T-helper 2 cell treated with Interferon-gamma antibody and Interleukin-4, amounts not matched to agents 5 μg/mL and 100 μg/mL, for 36 hours (primary cell): ENCODE data around the gene CHSY1.

ENCODE experiments used
- DNase-seq: peaks from one replicate; pipeline ENCODE4 v3.0.0; 2021; ENCODE audit warnings: low spot score
- H3K27ac Mint-ChIP-seq: one replicate; pipeline ENCODE4 v1.8.0; 2021; ENCODE audit warnings: mild to moderate bottlenecking, mixed read lengths
- H3K27me3 Mint-ChIP-seq: one replicate; pipeline ENCODE4 v1.8.0; 2021; ENCODE audit warnings: low read depth, mixed read lengths
- H3K36me3 Mint-ChIP-seq: one replicate; pipeline ENCODE4 v1.8.0; 2021; ENCODE audit warnings: low read depth, mixed read lengths
- H3K4me1 Mint-ChIP-seq: one replicate; pipeline ENCODE4 v1.8.0; 2021; ENCODE audit warnings: low read depth, mixed read lengths
- H3K4me3 Mint-ChIP-seq: one replicate; pipeline ENCODE4 v1.8.0; 2022; ENCODE audit warnings: mild to moderate bottlenecking, moderate library complexity, mixed read lengths
- H3K9me3 Mint-ChIP-seq: one replicate; pipeline ENCODE4 v1.8.0; 2021; ENCODE audit warnings: mixed read lengths

Gene CHSY1

DNA sequence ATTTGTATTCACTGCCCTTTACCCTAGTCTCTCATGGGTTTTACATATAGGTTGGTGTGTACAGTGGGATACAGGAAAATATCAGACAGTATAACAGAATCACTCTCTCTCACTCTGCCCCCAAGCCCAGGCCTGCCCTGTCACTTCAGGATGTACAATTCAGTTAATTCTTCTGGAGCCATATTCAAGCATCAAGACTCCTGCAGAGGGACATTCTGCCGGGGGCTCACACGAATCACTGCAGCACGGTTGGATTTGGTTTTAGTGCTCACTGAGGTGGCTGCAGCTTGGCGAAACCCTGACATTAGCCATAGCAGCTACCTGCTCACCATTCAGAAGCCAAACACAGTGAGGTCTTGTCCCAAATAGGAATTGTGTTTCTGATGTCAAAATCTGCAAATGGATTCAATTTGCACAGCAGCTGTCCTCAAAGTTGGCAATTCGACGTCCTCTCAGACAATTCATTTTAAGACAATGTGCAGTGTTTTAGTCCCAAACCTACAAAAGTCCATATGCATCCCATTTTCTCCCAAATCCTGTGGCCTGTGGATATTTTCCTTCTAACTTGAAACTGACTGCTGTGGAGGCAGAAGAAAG is 82.9 kb downstream of the CHSY1 start:
- H3K4me1 Mint-ChIP-seq, result peaks cover 29% of the 10 kb centered on the region
- peak overlapping the region; percentile 92 for H3K27ac Mint-ChIP-seq
- no peaks in the 10 kb centered on the region for H3K27me3 Mint-ChIP-seq
- no peak for DNase-seq
- H3K4me3 Mint-ChIP-seq, result peak overlapping the region; percentile 49
- peaks cover 28% of the 10 kb centered on the region for H3K9me3 Mint-ChIP-seq
- H3K36me3 Mint-ChIP-seq, result peaks cover 27% of the 10 kb centered on the region

DNA sequence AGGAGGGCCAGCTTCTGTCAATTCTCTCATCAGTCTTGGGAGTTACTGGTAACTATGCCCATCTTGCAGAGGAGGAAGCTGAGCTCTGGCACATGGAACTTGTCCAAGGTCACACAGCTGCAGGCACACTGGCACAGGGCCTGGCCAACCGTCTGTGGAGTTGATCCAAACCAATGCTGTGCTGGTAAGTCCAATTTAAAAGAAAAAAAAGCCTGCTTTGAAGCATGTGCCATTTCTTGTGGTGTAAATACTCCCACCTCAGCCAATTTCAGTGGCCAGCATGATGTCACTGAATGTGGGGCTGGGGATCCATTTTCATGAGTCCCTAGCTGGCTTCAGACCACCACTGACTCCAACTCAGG is 83.4 kb downstream of the CHSY1 start:
- peak overlapping the region; percentile 92 for H3K27ac Mint-ChIP-seq
- no peak for DNase-seq
- H3K4me1 Mint-ChIP-seq, result peaks cover 27% of the 10 kb centered on the region
- peaks cover 33% of the 10 kb centered on the region for H3K9me3 Mint-ChIP-seq
- peak overlapping the region; percentile 69 for H3K4me3 Mint-ChIP-seq
- H3K27me3 Mint-ChIP-seq, result no peaks in the 10 kb centered on the region
- H3K36me3 Mint-ChIP-seq, result peaks cover 25% of the 10 kb centered on the region

DNA sequence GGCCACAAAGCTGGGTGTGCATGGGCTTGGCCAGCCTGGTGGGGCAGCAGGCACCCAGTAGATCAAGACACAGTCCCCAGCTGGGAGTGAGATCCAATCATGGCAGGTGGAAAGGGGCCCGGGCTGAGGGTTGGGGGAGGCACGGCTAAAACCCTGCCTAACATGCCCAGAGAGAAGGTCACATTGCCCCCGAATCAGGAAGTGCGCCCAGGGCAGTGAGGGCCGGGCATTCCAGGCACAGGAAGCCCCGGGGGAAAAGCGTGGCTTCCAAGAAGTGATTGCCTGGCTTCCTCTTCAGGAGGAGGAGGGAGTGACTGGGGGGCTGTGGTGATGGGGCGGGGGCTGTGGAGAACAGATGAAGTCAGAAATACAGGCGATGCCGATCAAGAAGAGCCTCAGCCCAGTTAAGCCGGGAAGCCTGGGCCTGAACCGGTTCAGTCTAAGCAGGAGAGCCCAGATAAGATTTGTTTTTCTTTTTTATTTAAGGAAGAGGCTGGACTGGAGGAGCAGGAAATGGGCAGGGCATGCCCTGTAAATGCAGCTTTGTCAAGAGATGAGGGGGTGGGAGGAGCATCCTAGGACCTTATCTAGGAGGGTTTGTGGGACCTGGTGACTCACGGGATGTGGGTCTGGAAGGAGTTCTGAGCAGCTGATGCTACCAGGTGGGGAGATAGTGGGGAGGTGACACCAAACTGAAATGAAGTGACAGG is 83.9 kb downstream of the CHSY1 start:
- H3K4me1 Mint-ChIP-seq, result peaks cover 27% of the 10 kb centered on the region
- no peaks in the 10 kb centered on the region for H3K27me3 Mint-ChIP-seq
- H3K9me3 Mint-ChIP-seq, result peaks cover 34% of the 10 kb centered on the region
- peak overlapping the region; percentile 69 for H3K4me3 Mint-ChIP-seq
- H3K27ac Mint-ChIP-seq, result peak overlapping the region; percentile 92
- H3K36me3 Mint-ChIP-seq, result peaks cover 25% of the 10 kb centered on the region
- peak; percentile 87 for DNase-seq

DNA sequence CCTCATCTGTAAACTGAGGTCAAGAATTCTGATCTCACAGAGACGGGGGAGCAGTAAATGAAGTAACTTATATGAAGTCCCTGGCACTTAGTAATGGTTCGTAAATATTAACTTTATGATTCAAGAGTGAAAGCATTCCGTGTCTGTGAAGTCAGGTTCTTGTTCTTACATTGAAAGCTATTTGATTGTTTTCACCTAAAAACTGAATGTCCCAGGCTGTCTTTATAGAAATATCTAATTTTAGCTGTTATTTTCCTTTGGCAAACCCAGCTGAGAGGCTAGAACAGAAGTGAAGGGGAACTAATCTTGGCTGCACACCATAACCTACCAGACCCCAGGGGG is 84.5 kb downstream of the CHSY1 start:
- peaks cover 24% of the 10 kb centered on the region for H3K4me1 Mint-ChIP-seq
- DNase-seq, result no peak
- H3K27me3 Mint-ChIP-seq, result no peaks in the 10 kb centered on the region
- peaks cover 34% of the 10 kb centered on the region for H3K9me3 Mint-ChIP-seq
- peak overlapping the region; percentile 92 for H3K27ac Mint-ChIP-seq
- peaks cover 22% of the 10 kb centered on the region for H3K36me3 Mint-ChIP-seq
- H3K4me3 Mint-ChIP-seq, result peak overlapping the region; percentile 69

DNA sequence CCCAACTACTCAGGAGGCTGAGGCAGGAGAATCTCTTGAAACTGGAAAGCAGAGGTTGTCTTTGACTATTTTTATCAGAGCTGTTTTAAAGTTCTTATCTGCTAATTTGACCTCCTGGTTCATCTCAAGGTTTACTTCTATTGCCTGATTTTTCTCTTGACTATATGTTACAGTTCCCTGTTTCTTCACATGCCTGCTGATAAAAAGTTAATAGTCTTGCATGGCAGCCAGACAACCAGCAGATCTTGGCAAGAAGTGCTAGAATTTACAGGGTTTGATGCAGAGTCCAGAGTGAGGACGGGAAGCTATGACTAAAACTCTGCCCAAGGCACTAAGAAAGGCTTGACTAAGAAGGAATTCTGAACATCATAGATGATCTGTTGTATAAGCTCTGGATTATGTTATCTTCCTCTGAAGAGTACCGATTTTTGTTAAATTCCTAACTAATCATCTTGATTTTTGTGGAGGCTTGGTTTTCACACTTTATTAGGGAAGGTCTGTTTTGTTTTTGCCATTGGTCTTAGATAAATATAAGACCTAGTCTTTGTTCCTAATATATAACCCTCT is 85.9 kb downstream of the CHSY1 start:
- Mint-ChIP-seq H3K27me3 (no peaks in the 10 kb centered on the region), H3K4me1 (peaks cover 33% of the 10 kb centered on the region), H3K9me3 (peaks cover 34% of the 10 kb centered on the region), H3K36me3 (peaks cover 22% of the 10 kb centered on the region), H3K27ac (no peak overlapping the region), H3K4me3 (no peak overlapping the region)
- DNase-seq, result no peak

DNA sequence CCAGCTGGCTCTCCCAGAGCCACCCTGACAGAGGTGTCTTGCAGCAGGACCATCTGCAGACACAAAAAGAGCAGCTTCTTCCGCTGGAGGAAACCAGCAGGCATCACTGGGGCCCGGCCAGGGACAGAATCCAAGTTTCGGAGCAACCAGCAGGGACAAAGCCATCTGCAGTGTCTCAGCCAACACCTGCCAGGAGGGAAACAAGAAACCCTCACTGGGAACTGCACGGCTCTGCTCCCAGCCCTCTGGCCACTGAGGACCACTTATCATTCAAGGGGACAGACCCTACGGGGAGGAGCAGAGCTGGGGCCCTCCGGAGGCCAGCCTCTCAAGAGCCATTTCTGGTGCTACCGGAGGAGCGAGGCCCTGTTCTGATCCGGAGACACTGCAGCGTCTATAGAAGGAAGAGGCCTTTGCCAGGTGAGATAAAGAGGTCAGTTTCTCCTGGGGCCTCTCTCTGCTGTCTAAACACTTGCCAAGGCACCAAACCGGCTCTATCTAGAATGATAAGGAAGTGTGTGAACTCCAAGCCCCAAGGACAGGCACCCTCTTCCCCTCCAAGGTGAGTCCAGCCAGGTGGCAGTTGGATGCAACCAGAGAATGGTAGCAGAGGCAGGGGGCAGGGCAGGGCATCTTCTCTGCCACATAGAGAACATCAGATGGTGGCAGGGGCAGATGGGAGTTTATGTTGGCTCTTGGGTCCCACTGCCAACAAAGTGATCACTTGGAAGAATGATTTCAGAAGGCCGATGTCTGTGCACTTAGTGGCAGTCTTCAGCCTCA is 89.0 kb downstream of the CHSY1 start:
- Mint-ChIP-seq H3K4me1 (peaks cover 37% of the 10 kb centered on the region), H3K36me3 (peaks cover 22% of the 10 kb centered on the region), H3K4me3 (no peak overlapping the region), H3K27me3 (no peaks in the 10 kb centered on the region), H3K27ac (no peak overlapping the region), H3K9me3 (peaks cover 34% of the 10 kb centered on the region)
- DNase-seq, result no peak

DNA sequence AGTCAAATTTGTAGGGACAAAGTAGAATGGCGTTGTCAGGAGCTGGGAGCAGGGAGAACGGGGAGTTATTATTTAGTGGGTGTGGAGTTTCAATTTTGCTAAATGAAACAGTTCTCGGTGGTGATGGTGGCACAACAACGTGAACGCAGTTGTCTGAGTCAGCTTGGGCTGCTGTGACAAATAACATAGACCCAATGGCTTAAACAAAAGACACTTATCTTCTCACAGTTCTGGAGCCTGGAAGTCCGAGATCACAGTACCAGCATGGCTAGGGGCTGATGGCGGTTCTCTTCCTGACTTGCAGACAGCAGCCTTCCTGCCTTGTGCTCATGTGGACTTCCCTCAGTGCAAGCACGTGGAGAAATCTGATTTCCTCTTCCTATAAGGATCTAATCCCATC is 90.2 kb downstream of the CHSY1 start:
- no peaks in the 10 kb centered on the region for H3K27me3 Mint-ChIP-seq
- peak; percentile 58 for DNase-seq

DNA sequence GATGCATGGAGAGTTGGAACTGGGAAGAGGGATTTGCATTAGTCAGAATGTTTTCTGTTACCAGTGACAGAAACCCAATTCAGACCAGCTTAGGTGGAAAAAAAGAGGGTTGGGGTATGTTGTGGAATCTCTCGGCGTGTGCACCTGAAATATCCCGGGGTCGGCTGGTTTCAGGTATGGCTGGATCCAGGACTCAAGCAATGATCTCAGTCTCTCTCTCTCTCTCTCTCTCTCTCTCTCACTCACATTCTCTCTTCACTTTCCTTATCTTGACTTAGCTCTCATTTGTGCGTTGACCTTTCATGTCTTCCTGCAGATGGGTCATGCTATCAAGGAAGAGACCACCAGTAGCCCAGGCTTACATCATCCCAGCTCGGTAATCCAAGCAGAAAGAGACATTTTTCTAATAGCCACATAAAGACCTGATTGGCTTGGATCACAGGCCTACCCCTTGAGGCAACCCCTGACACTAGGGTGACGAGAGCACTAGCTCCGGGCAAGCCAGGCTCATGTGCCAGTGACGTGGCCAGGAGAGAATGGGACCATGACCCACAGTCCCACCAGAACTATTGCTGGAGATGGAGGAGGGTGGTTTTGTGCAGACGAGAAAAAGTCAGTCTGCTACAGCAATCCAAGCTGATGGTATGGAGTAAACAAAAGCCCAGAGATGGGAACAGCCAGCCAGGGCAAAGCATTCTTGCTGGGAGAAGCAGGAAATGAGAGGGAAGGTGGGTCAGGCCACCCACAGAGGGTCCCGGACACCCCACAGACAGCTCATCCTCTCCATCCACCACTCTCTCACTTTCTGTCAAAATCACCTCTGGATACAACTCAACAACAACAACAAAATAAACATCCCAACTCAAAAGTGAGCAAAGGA is 91.7 kb downstream of the CHSY1 start:
- H3K4me1 Mint-ChIP-seq, result peaks cover 29% of the 10 kb centered on the region
- DNase-seq, result no peak
- H3K4me3 Mint-ChIP-seq, result no peak overlapping the region
- no peaks in the 10 kb centered on the region for H3K27me3 Mint-ChIP-seq
- peak overlapping the region; percentile 61 for H3K27ac Mint-ChIP-seq
- H3K9me3 Mint-ChIP-seq, result peaks cover 15% of the 10 kb centered on the region
- peaks cover 10% of the 10 kb centered on the region for H3K36me3 Mint-ChIP-seq

More for the DNA sequence above, 90.2 kb downstream of the CHSY1 start:
- Mint-ChIP-seq H3K9me3 (peaks cover 27% of the 10 kb centered on the region), H3K36me3 (peaks cover 20% of the 10 kb centered on the region), H3K4me1 (peaks cover 29% of the 10 kb centered on the region), H3K27ac (peak overlapping the region; percentile 29), H3K4me3 (peak overlapping the region; percentile 16)

DNA sequence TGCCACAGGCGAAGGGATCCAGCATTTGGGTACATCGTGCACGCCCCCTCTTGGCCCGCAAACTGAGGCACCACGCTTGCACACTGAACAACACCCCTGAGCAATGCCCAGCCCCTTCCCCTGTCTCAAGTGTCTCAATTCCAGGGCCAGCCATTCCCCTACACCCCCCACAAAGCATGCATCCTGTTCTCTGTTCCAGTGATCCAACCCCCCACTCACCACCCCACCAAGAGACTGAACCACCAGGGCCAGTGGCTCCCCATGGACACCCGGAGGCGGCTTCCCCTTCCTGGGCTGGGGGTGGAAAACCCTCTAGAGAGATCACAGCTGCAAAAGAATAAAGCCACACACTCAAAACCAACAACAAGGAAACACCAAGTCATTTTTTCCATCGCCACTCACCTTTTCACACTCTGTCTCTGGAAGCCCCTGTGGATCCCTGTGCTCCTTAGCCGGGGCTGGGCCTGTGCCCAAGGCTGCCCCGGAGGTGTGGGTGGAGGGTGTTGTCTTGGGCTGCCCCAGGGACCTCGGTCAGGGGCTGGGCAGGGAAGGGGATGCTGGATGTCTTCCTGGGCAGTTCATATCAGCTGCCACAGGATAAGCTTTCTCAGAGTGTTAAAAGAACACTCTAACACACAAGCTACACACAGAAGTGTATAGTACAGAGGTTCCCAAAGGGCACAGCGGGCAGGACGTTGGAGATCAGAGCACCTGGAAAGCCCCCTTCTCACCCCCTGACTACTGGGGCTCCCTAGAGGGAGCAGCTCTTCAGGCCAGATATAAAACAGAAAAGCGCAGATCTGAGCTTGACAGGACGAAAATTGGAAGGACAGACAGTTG is 92.5 kb downstream of the CHSY1 start:
- no peak overlapping the region for H3K4me3 Mint-ChIP-seq
- H3K4me1 Mint-ChIP-seq, result peaks cover 29% of the 10 kb centered on the region
- H3K9me3 Mint-ChIP-seq, result peaks cover 9% of the 10 kb centered on the region
- DNase-seq, result peak; percentile 71
- peak overlapping the region; percentile 73 for H3K27ac Mint-ChIP-seq
- no peaks in the 10 kb centered on the region for H3K27me3 Mint-ChIP-seq
- peaks cover 4% of the 10 kb centered on the region for H3K36me3 Mint-ChIP-seq

DNA sequence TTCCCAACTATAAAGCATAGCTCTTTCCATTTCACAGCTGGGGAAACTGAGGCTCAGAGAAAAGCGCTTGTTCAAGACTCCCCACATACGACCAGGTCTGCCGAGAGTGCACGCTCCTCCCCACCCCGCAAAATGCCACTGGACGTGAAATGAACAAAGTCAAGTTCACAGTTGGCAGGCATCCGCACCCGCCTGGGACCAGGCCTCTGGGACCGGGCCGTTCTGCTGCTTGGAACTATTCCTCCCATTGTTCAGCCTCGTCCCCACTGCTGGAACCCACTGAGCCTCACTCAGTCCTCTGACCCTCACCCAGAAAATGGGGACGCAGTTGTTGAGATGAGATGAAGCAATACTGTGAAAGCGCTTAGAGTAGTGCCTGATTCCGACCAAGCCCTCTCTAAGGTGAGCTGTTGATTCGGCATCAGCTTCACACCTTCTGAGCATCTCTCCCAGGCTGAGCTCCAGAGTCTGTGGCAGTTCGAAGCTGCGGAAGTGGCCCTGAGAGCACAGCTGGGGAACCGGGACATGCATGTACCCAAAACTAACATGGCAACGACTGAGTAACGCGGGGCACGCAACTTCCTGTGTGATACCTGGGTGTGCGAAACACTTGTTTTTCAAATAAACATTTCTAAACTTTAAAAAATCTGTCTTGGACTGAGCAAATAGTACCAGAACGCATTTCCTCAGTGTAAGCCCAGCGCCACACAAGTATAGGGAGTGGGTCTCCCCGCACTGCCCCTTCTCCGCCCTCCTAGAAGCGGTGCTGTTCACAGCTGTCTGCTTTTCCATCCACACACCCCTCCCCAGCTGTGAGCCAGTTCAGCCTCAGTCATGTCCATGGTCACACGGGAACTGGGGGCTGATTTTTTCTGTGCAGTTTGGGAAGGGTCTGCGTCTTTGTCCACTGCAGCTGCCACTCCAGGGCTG is 93.4 kb downstream of the CHSY1 start:
- Mint-ChIP-seq H3K4me3 (no peak overlapping the region), H3K4me1 (peaks cover 29% of the 10 kb centered on the region), H3K27me3 (no peaks in the 10 kb centered on the region), H3K27ac (no peak overlapping the region), H3K36me3 (no peaks in the 10 kb centered on the region), H3K9me3 (peaks cover under 1% of the 10 kb centered on the region)
- DNase-seq, result no peak

DNA sequence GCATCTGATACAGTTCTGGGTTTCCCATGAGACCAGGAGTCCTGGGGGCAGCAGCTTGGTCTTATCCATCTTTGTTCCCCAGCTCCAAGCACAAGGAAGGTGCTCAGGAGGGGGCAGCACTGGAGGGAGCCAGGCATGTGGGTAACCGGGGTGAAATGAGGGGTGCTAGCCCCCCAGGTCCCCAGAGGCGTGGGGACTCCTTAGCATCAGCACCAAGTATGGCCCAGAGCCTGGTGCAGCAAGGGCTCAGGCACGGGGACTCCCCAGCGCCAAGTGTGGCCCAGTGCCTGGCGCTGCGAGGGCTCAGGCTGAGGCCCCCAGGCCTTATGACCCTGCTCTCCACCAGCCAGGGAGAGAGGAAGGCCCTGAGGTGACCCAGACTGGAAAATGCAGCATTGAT is 94.1 kb downstream of the CHSY1 start:
- Mint-ChIP-seq H3K27me3 (no peaks in the 10 kb centered on the region), H3K4me3 (no peak overlapping the region), H3K36me3 (no peaks in the 10 kb centered on the region), H3K27ac (no peak overlapping the region), H3K4me1 (peaks cover 29% of the 10 kb centered on the region), H3K9me3 (no peaks in the 10 kb centered on the region)
- no peak for DNase-seq

DNA sequence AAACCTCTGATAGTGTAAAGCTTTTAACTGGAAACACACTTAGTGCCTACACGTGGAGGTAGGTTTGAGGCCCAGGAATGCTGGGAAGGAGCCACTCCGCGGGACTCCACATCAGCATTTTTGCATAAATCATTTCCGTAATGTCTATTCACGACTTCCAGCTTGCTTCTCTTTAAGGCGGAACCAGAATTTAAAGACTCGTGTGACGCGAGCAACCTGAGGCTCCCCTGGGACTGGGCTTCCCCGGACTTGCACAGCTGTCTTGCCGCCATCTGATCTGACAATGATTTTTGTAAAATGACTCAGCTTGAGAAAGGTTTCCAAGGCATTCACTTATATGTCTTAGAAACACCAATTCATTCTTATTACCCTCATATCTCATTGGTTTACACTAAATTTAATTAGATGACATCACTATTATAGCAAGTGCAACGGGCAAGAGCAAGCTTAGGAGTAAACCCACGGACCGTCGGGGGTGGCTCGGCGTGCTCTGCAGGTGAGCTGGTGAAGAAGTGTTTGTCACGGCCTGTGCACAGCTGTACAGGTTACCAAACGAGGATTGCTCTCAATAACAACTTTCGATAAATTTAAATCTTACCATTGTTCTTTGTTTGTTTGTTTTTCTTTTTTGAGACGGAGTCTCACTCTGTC is 95.2 kb downstream of the CHSY1 start:
- H3K4me1 Mint-ChIP-seq, result peaks cover 23% of the 10 kb centered on the region
- H3K27me3 Mint-ChIP-seq, result no peaks in the 10 kb centered on the region
- no peaks in the 10 kb centered on the region for H3K9me3 Mint-ChIP-seq
- no peak overlapping the region for H3K27ac Mint-ChIP-seq
- no peak for DNase-seq
- no peak overlapping the region for H3K4me3 Mint-ChIP-seq
- H3K36me3 Mint-ChIP-seq, result no peaks in the 10 kb centered on the region
